CD4-positive, alpha-beta T cell treated with Interleukin-17A for 4 hours (primary cell): Measurements from ENCODE around the gene TTC23L.
"Not testable (repeated sequence)": the region's sequence is repeated elsewhere in the genome, so short reads cannot be mapped to it uniquely, and the experiment has no call there.

Source experiments
- DNase-seq: peaks from one replicate; pipeline ENCODE4 v3.0.0-alpha.2; 2020; ENCODE audit warnings: mixed read lengths

Gene TTC23L

GRCh38 chr5:34838785-34839714 is at the start of gene TTC23L:
Gene TTC23L (plus strand): TSS chr5:34839164. CDS start chr5:34840672, 1,508 bp downstream.
- peak; percentile 93 for DNase-seq

DNA sequence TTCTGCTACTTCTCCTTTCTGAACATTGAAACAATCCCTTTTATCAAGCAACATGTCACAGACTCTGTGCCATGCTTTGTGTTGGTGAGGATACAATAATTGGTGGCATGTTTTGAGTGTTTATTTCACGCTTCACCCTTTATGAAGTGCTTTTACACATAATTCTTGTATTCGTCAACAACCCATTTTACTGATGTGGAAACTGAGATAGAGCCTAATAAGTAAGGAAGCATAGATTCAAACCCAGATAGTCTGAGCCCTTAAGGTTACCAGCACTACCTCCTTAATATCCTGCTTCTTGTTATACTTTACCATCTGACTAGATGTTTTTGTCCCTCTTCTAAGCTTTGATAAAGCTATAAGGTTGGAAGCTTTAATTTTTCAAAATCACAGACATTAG is 49.3 kb upstream of the TTC23L start:
- DNase-seq: no peak

GRCh38 chr5:34790069-34790468 is 48.9 kb upstream of the TTC23L start:
- DNase-seq: no peak

DNA sequence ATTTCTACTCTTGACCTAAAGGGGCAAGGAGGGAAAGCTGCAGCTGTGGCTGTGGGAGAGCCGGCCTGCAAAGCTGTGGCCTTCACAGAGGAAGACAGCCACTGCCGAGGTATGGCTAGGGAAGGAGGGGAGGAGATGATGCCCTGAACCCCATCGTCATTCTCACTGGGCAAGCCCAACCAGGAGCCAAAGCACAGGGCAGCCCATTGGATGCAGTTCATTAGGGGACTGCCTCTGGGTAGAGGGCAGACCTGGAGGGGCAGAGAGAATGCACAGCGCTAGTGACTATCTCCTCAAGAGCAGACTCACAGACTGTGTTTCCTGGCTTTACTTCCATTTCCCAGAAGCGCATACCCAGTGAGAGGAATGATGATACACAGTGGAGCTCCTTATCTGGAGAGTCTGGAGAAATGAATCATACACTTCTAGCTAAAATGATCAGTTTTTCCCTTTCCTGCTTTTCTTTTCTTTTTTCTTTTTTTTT is 47.2 kb upstream of the TTC23L start:
- no peak for DNase-seq

- DNase-seq: no peak
Measured at GRCh38 chr5:34802834-34803563, 36.0 kb upstream of the TTC23L start.

DNA sequence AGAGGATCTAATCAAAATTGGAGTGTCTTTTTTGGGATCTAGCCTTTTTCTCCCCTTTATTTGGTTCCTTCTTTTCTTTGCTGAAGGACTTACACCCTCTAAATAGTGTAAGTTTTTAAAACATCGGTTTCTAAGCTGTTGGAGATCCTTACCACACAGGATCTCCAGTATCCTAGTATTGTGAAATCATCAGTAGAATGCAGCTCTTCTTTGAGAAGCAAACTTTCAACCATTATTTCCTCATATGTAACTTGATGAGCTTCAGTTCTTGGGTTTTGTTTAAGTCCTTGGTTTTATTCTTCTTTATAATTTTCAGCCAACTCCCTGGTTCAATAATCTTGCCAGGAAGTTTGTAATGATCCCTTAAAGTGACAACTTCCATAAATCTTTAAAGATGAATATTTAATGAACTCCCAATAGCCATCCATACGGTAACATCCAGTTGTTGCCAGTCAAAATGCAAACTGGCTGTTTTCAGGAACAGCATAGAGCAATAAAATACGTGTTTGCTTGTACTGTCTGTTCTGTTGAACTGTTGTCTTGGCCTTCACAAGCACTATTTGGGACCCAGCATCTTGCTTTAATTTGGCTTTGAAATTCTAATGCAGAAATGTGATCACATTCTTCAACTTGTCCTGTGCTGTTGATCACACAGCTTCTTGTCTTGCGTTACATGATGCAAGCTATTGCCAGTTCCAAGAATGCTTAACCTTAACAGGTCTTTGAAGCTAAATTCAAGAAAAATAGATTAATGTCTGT is 34.8 kb upstream of the TTC23L start:
- no peak for DNase-seq

DNA sequence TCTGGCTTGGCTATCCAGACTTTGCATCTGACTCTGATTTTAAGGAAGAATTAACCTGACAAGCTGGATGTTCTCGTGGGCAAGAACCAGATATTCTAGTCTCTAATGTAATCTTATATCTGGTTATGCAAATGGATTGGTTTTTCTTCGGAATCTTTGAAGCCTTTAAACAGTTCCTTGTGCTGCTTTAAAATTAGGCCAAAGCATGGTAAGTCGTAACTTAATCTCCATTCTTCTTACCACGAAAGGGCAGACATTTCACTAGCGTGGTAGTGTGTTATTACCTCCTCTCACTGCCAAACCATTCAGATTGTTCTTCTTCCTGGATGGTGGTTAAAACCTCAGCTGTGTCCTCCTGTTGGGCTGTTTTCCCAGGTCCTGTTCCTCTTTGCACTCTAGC is 34.1 kb upstream of the TTC23L start:
- no peak for DNase-seq

- no peak for DNase-seq
Measured at GRCh38 chr5:34806532-34806931, 32.4 kb upstream of the TTC23L start.

GRCh38 chr5:34811706-34812105 is 27.3 kb upstream of the TTC23L start:
- DNase-seq: no peak

DNA sequence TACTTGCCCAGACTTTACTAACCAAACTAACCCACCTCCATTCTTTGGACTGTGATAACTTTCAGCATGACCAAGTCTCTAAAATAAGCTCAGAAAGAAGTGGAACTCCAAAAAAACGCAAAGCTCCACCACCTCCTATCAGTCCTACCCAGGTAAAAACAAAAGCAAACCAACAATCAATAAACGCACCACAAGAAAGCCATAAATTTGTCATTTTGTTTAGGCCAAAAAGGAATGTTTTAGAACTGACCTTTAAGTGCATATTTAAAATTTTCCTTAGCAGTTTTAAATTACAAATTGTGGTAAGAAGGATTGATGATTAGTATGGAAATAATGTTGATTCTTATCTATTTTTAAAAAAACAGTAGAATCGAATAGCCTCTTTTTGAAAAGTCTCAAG is 25.5 kb upstream of the TTC23L start:
- no peak for DNase-seq

- no peak for DNase-seq
Measured at GRCh38 chr5:34817558-34818351, 21.2 kb upstream of the TTC23L start.

- DNase-seq: no peak
Measured at GRCh38 chr5:34818717-34819116, 20.2 kb upstream of the TTC23L start.

DNA sequence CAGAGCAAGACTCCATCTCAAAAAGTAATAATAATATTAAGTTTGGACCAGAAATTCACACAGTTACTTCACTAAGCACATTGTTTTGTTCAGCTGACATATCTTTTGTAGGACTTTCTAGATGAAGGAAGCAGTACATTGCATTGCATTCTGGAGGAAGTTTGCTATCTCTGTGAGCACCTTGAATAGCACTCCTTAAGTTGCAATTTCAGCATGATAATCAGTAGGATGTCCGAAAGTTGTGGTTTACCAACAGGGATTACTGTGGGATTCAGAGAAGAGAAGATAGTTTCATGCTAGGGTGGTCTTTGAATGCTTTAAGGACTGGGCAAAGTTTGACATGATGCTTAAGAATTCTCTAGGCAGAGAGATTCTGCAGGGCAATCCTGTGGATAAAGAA is 18.4 kb upstream of the TTC23L start:
- DNase-seq: no peak

- DNase-seq: no peak
Measured at GRCh38 chr5:34822956-34823715, 15.8 kb upstream of the TTC23L start.

GRCh38 chr5:34826347-34826746 is 12.6 kb upstream of the TTC23L start:
- DNase-seq: no peak

- DNase-seq: no peak
Measured at GRCh38 chr5:34827588-34828506, 11.1 kb upstream of the TTC23L start.

- not testable (repeated sequence) for DNase-seq
Measured at GRCh38 chr5:34830827-34831226, 8.1 kb upstream of the TTC23L start.

DNA sequence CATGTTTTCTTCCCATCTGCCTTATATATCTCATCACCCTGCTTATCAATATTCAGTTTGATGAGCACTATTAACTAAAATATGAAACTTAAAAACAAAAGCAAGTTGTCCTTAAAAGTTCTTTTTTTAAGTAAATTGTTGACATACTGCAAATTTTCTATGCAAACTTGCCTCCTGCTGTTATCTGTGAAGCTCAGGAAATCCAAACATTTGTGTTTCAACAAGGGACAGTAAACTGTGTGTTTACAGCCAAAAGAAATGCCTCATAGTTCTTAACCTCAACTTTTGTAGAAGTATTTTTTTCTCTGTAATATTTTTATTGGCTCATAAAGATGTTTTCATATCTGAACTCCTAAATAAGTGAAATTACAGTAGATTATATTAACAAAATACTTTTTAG is 7.7 kb upstream of the TTC23L start:
- no peak for DNase-seq

- DNase-seq: no peak
Measured at GRCh38 chr5:34832568-34832967, 6.4 kb upstream of the TTC23L start.

DNA sequence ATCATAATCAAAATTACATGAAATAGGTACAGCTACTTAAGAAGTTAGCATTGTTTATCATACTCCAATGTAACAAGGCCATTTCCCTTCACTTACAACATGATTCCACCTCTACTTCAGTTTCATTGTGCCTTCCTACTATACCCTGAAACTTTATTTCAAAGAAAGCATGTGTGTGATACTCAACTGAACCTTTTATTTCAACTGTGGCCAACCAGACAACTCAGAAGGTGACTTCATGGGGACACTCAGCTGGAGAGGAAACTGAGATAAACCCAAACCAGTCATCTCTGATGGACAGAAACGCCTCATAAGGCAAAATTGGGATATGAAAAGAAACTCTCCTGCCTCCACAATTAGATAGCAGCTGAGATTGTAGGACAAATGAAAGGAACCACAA is 5.9 kb upstream of the TTC23L start:
- no peak for DNase-seq
